ENCODE results near the gene EXOC7.
"Not testable (repeated sequence)": the region's sequence is repeated elsewhere in the genome, so short reads cannot be mapped to it uniquely, and the experiment has no call there.

The EXOC7 gene

DNA sequence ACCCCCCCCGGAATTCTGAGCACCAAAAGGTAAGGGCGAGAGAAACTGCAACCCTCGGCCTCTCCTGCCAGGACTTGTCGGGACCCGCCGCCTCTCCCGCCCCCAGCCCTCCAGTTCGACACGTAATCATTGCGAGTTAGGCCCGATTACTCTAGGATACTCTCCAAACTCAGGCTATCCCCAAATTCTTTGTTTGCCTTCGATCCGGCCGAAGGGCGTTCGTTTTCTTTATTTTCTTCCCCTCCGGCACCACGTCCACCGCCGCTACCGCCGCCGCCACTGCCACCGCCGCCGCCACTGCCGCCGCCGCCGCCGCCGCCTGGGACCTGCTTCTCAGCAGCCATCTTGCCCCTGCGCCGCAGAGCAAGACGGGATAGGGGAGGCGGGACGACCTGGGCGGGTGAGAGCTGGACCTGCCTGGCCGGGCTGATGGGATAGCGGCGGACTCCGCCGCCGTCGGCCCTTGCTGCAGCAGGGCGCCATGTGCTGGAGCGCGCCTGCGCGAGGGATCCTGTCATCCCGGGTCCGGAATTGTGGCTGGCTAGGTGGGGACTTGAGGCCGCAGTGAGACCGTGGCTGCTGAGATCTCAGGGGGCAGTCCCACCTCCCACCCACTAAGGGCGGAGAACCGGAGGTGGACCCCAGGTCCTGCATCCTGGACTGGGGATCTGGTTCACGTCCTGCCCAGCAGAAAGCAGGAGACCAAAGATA, 31.3 kb downstream of the EXOC7 start, which contains the start of gene SRP68:
TSS of gene SRP68 (minus strand) at position 370 of the 711 bp plus-strand sequence. CDS start at position 344, 26 bp downstream.
- peak; percentile 93 for DNase-seq

DNA sequence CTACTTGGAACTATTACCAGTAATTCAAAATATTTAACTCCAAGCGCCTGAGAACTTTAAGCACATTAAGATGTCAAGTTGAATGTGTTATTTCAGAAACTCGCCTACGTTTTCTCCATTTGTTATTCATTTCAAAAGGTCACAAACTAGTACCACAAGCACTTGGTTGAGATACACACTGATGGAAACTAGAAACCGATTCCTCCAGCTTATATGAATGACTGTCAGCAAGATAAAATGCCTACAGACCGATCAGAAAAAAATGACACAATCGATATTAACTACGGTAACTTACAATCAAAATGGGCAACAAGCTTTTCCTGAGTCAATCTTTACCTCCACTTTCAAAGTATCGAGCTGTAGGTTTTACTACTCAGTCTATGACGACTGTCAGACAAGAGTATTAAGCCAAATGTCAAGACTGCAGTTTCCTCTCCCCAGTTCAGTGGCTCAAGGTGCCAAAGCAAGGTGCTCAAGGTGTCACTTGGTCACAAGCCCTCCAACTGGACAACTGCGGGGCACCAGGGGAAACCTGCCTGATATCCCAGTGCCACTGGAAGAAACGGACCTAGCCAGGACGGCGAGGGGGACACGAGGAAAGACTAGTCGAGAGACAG, 31.9 kb downstream of the EXOC7 start:
- peak; percentile 57 for DNase-seq

DNA sequence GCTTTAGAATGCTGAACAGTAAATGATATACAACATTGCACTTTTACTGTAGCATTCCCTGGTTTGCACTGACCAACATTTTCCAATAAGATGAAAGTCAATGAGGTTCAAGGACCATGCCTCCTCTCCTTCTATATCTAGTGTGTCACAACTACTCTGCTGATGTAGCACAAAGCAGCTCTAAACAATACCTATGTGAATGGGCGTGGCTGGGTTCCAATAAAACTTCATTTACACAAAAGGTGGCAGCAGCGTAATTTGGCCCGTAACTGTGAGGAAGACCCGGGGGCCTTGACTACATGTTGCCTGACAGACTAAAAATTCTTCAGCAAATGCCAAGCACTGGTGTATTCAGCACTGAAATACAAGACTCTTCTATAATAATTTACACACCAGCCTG, 37.8 kb downstream of the EXOC7 start:
- no peak for DNase-seq

DNA sequence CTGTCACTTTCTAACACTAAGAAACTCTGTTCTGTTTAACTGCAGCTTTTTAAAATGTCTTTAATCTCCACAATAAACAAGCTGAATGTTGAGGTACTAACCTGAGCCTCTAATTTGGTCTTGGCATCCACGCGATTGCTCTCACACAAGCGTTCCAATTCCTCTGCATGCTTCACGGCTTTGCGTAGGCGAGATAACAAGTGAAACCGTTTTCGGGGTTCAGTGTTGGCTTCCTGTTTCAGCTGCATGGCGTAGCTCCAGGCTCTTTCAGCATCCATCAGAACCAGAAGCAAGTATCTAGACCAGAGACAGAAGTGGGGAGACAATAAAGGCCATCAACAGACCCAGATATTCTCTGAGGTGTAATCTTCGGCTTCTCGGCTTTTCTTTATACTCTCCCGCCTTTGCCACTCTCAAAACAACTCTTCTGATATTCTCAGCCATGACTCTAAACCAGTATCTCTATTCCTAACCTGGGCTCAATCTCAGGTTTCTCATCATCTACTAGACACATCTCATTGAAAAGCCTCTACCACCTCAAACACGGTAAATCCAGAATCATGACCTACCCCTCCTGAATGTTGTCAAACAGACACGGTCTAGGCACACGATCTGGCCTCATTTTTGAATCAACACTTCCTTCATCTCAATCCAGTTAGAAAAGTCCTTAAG, 39.6 kb downstream of the EXOC7 start:
- DNase-seq = peak; percentile 60

DNA sequence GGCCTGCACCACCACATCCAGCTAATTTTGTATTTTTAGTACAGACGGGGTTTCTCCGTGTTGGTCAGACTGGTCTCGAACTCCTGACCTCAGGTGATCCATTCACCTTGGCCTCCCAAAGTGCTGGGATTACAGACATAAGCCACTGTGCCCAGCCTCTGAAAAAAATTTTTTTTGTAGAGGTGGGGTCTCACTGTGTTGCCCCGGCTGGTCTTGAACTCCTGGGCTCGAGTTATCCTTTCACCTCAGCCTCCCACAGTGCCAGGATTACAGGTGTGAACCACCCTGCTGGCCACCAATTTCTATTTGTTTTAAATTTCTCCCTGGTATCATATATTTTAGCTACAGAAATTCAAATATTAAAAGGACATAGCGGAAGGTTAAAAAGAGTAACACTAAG, 45.3 kb downstream of the EXOC7 start:
- not testable (repeated sequence) for DNase-seq

DNA sequence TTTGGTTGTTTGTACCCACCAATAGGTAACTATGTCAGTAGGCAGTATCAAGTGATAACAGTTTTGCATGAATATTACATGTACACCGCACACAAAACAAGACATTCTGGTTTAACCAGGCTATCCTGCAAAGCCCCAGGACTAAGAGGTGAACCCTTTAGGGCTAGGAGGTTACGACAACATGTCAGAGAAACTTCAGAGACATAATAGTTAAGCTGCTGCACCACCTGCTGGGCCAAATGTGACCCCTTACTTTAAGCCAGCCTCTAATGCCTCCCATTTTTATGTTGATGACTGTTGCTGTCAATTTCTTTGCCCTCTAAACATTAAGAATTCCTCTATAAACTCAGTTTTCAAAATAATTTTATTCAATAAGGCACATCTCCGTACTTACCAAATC, 46.7 kb downstream of the EXOC7 start:
- no peak for DNase-seq

DNA sequence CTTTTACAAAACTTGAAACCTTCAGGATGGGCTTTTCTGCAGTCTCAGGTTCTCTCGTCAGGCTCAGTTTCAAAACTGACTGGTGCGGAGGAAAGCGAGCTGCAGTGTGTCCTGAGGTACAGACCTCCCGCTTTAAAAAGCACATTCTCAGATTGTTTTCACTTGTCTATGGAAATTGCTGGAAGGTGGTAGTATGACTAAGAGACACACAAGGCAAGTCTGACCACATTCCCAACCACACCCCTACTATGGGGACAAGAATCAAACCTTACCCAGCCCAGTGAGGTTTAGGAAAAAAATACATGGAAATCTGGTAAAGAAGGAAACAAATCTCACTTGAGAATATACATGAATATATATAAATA, 49.5 kb downstream of the EXOC7 start:
- DNase-seq = no peak

DNA sequence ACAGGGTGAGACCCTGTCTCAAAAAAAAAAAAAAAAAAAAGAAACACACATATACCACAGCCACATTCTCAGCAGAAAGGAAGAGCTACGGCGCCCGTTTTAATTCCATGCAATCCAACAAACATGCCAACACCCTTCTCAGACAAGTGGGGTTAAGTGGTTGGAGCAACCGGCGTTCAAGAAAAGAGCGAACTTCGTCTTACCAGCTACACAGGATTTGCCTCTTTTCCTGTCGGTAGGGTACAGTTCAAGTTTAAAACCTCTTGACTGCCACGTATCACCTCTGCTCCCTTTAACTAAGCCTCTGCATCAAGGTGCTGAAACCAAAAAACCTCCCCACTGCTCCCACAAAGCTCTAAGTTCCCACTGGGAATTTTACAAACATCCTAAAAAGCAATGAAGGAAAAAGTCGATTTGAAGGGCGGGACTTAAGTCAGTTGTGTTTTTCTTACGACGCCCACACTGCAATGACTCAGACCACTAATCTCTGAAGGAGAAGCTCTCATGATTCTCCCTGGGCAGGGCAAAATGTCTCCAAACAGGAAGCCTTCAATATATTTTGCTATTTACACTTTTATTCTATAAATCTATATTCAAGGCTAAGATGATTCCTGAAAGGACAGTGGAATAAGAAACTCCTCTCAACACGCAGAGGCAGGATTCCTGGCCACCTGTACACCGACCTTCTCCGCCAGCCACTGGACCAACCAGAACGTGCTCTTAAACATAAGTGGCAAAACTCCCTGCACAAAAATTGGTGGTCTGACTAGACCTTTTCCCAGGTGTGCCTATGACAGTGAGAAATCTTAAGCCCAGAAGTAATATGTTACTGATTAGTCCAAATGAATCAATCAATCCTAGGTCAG, 50.1 kb downstream of the EXOC7 start:
- DNase-seq = no peak

DNA sequence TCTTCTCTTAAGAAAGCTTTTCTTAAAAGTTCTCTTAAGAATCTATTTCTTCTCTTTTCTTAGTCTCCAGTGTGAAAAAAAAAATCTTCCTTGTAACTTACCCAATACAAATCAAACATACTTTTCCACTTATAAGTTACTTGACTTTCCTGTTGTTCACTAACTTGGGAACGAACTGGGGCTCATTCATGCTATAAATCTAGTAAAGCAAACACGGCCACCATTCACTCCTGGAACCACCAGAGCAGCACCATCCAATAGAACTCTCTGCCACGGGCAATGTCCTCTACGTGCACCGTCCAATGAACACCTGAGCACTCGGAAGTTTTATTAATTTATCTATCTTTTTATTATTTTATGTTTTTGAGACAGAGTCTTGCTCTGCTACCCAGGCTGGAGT, 52.0 kb downstream of the EXOC7 start:
- DNase-seq = no peak

DNA sequence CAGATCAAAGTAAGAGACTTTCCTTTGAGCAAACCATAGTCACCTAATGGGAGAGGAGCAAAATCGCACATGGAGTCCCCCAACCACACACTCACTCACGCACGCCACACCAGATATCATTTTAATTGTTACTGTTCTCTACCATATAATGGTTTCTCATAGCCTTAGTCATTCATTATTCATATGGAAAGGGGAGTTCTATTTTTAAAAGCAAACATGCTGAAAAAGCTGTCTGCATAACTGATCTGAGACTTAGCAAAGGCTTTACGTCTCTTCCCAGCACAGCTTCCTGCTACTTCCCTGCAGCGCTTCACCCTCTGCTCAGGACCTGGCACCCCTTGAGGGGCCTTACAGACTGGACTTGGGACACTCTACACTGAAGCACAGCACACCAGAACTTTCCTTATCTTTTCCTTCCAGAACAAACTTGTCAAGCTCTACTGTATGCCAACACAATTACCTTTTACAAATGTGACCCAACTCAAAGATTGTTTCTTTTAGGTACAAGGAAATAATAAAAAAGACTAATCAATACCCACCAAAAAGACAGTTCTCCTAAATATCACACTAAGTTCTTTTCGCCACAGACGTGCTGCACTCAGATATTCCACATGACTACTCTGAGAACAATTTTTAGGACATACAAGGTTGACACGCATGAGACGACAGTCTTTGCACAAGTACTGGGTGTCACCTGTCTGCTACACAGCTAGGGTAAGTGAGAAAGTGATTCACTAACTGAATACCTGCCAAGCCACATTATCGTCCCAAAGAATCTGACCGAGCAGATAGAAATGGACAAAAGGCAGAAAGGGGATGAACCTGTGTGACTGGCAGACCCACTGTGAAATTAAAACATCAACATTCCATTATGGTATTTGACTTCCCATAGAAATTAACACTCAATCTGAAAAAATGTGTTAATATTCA, 52.8 kb downstream of the EXOC7 start:
- no peak for DNase-seq

DNA sequence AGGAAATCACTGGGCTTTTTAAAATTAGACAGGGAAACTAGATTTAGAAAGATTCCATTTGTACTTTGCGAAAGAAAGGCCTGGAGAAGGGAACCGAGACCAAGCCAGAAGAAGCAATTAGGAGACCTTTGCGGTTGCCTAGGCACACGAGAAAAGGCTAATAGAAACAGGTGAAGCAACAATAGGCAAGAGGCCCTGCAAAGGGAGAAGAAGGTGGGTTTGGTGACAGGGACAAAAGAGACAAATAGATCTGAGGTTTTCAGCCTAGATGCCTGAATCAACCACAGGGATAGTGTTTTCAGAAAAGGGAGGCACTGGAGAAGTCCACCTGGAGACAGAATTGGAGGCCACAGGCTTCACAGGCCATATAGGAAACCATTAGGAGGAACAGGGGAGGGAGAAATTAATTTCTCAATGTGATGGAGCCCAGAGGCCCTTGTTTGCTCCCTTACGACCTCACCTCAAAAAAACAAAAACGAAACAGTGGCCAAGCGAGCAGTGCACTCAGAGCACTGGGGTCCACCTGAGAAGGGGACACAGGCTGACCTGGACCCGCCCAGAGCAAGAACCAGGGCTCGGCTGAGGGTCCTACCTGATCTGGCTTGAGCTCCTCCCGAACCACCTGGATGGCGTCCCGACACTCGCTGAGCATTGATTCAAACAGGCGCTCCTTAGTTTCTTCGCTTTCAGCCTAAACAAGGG, 53.6 kb downstream of the EXOC7 start:
- no peak for DNase-seq

DNA sequence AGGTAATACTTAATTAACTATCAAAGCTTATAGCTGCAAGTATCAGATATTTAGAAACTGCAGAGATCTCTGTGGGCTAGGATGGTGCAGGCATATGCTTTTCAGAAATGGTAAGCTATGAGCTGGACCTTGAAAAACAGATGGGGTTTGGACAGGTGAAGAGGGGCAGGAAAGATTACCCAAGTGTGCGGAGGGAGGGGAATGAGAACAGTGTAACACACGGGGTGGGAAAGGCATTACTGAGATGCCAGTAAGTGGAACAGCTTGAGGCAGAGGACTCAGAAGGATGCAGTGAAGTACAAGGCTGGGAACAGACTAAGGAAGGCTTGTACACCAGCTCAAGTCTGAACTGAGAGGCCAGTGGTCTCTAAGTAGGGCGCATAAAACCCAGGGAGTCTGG, 54.3 kb downstream of the EXOC7 start:
- DNase-seq = no peak

DNA sequence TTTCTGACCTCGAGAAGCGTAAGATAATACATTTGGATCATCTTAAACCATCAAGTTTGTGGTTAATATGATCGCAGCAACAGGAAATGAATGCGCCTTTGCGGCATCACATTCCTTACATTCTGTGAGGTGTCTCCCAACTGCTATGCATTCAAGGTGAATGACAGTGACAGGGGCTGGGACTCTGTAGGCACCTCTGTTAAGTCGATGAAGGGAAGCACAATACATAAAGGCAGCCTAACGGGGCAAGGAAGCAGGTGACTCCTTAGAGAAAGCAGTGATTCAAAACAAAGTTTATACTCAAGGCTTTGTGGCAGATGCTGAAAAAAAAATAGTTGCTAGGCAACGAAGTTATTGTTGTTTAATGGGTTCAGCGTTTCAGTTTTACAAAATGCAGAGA, 54.9 kb downstream of the EXOC7 start:
- DNase-seq = no peak

DNA sequence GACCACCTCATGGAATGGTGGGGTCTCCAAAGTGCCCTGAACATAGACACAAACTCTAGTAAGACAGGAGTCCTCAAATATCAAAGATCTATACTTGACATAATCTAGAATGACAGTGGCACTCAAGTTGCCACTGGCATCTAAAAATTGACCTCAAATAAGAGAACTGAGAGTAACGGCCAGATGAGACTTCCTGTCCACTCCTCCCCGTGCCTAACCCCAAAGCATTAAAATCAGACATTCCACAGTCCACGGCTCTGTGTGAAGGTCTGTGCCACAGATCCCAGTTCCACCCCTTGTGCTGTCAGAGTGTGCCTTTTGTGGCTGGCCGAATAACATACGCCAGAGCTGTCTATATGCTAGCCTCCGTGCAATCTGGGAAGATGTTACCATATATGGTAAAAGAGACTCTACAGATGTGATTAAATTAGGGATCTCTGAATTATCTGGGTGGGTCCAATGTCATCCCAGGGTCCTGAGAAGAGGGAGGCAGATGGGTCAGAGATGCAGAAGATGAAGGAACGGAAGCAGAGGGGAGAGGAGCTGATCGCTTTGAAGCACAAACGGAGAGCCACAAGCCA, 55.5 kb downstream of the EXOC7 start:
- DNase-seq = no peak

DNA sequence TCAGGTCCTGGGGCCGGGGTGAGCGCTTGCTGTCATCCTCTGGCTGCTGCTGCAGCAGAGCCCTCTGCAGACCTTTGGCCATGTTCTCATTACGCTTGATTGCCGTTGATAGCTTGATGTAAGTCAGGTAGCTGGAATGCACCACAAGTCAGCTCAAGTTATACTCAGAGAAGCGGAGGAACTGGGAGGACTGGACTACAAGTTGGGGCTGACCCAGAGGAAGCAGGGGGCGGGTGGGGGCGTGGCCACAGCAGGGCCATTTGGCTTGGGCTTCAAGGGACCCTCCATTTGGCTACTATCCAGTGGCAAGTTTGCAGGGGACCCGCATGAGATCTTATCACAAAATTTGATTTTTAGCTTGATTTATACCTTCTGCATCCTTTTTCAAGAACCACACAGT, 57.5 kb downstream of the EXOC7 start:
- DNase-seq = no peak

DNA sequence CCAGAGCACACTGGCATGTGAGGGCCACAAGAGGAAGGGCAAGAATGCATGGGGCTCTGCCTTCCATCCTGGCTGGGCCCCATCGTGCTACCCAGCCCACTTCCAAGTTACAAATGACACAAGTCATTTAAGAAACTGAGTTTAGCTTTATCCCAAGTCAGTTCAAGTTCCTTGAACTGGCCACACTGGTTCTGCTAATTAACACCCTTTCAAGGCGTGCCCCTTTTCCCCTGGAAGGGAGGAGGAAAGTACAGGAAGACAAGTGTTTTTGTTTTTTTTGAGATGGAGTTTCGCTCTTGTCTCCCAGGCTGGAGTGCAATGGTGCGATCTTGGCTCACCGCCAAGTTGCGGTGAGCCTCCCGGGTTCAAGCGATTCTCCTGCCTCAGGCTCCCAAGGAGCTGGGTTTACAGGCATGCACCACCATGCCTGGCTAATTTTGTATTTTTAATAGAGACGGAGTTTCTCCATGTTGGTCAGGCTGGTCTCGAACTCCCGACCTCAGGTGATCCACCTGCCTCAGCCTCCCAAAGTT, 59.0 kb downstream of the EXOC7 start:
- not testable (repeated sequence) for DNase-seq

DNA sequence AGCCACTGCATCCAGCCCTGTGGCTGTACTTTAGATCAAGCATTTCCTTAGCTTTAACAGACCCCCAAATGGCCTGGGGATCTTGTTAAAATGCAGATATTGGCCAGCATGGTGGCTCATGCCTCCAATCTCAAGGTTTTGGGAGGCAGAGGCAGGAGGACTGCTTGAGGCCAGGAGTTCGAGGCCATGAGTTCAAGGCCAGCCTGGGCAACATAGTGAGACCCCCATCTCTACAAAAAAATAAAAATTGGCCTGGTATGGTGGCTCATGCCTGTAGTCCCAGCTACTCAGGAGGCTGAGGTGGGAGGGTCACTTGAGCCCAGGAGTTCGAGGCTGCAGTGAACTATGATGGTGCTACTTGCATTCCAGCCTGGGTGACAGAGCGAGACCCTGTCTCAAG, 60.7 kb downstream of the EXOC7 start:
- DNase-seq = not testable (repeated sequence)

DNA sequence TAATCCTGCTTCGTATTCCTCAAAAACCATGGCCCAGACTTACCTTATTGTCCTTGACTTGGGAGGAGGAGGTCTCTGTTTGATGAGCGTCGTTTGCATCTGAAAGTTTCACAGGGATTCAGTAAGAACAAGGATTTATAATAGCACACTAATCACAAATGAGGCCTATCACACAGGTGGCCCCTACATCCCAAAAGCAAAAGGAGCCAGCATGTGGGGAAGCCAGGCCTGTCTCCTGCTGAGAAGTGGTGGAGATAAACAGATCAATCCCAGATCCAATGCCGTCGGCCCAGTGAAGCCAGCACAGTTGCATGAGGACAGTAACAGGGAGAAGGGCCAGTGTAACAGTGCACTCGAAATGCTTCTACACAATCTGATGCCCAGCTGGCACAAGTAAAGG, 63.2 kb downstream of the EXOC7 start:
- DNase-seq = no peak

DNA sequence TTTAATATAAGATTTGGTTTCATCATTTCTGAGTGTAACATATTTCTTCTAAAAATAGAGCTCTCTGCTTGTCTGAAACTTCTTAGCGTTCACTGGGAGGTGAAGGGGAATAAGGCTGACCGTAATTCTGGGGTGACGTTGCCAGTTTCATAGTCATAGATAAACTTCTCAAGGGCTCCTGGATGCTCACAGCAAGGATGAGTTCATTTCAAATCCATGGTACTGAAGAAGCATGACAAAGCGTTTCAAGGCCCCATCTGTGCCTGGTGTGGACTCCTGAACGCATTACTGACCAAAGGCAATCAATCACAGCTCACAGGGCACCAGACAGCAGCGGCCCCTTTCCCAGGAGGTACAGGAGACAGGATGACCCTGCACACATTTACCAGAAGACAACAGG, 64.5 kb downstream of the EXOC7 start:
- DNase-seq = no peak

DNA sequence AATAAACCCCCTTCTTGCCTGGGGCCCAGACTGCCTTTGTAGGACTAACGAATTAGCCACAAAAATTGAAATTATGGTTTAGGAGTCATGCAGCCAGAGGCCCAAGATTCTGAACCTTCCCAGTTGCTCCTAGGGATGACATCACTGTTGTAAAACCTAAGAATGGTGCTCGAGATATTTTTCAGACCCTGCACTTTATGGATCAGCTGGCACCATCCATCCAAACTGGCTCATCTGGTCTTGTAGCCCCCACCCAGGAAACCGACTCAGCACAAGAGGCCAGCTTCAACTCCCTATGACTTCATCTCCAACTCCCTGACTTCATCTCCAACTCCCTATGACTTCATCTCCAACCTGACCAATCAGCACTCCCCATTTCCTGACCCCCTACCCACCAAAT, 65.5 kb downstream of the EXOC7 start:
- no peak for DNase-seq
